ENCODE measurements around the gene PACRG.

Gene PACRG

DNA sequence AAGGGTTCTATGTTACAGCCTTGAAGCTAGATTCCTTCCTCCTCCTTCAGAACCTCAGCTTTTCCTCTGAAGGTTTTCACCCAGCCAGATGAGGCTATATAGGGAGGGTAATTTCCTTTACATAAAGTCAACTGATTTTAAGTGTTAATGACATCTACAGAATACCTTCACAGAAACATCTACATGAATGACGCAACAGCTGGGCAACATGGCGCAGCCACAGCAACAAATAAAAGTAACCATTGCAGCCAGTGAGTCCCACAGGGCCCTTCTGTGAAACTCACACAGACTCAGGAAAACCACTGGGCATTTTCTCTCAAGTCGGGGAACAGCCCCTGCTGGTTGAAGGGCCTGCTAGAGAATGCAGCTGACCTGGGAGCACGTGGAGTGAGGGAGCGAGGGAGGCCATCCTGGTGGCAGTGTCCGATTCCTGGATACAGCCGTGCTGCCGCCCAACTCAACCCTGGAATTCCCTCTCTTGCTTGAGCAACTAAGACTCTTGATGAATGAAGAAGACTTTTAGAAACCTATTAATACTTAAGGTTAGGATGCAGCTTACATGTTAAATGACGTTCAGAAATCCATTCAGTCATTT lies 176.4 kb downstream of the PACRG start:
- no peak overlapping the region for H3K4me3 ChIP-seq (replicated peaks; ENCODE audit: low read depth, low read length)
- DNase-seq (ENCODE audit: low read depth) = no peak
- TF ChIP-seq, protein P1, sequence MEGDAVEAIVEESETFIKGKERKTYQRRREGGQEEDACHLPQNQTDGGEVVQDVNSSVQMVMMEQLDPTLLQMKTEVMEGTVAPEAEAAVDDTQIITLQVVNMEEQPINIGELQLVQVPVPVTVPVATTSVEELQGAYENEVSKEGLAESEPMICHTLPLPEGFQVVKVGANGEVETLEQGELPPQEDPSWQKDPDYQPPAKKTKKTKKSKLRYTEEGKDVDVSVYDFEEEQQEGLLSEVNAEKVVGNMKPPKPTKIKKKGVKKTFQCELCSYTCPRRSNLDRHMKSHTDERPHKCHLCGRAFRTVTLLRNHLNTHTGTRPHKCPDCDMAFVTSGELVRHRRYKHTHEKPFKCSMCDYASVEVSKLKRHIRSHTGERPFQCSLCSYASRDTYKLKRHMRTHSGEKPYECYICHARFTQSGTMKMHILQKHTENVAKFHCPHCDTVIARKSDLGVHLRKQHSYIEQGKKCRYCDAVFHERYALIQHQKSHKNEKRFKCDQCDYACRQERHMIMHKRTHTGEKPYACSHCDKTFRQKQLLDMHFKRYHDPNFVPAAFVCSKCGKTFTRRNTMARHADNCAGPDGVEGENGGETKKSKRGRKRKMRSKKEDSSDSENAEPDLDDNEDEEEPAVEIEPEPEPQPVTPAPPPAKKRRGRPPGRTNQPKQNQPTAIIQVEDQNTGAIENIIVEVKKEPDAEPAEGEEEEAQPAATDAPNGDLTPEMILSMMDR (IDR thresholded peaks at IDR 0.05; ENCODE audit: low read length, missing control alignments) = no peak

DNA sequence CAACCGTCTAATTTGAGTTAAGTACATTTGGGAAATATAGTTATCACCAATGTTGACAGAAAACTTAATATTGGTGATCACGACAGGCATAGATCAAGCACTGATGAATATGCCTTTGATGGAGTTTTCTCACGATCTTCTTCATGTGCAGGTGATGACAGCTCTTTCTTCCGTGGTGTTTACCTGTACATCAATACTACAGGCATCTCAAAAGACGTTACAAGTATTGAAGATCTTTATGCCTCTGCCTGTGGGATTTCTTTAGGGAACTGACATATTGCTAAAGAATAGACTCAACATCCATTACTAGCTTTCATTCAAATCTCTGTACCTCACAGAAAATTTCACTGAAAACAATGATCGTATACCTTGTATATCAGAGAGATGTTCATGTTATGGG lies 178.7 kb downstream of the PACRG start:
- TF ChIP-seq, protein P1 (IDR thresholded peaks at IDR 0.05; ENCODE audit: low read length, missing control alignments) = no peak
- no peak for DNase-seq (ENCODE audit: low read depth)
- H3K4me3 ChIP-seq (replicated peaks; ENCODE audit: low read depth, low read length) = no peak overlapping the region

DNA sequence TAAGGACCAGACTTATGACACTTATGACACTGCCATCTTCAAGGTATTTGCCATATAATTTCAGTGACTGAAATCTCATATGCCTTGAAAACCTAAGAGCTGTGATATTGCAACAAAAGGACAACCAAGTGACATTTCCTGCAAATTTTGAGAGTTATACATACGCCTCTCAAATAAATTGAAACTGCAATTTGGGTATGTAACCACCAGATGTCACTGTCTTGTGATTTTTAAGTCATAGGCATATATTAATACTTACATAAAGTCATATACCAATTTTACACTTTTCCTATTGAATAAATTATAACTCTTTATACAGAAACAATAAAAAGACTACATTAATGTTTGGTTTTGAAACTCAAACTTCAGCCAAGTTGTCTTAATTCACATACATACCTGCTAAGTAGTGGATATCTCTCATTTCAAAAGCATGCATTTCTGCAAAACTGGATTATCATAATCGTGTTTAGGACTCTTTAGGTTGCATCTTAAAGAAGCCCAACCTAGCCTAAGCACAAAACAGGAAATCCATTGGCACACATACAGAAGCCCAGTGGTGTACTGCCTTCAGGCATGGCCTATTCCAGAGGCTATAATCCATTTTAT lies 180.2 kb downstream of the PACRG start:
- DNase-seq (ENCODE audit: low read depth) = peak; percentile 74
- H3K4me3 ChIP-seq (replicated peaks; ENCODE audit: low read depth, low read length) = no peak overlapping the region
- TF ChIP-seq, protein P1 (IDR thresholded peaks at IDR 0.05; ENCODE audit: low read length, missing control alignments) = peak; percentile 47

DNA sequence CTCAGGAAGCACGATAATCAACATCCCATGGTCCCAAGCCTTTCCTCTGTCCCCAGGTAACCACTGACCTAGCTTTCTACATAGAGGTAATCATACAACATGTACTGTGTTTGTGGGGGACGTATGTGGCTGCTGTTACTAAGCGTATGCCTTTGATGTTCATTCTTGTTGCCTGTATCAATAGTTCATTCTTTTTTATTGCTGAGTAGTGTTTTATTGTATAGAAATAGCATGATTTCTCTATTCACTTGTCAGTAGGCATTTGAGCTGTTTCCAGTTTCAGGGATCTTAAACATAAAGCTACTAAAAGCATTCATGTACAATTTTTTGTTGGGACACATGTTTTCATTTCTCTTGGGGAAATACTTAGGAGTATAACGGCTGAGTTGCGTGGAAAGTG lies 185.4 kb downstream of the PACRG start:
- TF ChIP-seq, protein P1 (IDR thresholded peaks at IDR 0.05; ENCODE audit: low read length, missing control alignments) = no peak
- no peak for DNase-seq (ENCODE audit: low read depth)
- H3K4me3 ChIP-seq (replicated peaks; ENCODE audit: low read depth, low read length) = no peak overlapping the region

DNA sequence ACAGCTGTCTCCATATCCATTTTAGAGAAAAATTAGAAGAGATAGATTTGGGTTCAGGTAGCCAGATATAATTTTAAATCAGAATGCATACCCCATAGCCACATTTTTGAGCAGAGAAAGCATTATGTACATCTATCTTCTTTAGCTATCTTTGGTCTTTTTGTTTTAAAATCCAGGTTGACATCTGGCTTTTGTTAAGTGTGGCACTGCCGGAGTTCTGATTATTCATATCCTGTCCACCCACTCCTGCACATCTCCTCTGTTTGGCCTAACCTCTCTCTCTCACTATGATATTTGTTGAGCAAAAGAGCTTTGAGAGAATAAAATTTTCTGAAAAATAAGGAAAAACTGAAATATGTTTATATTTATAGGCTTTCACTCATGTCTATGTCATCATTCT lies 189.7 kb downstream of the PACRG start:
- DNase-seq (ENCODE audit: low read depth) = peak; percentile 40
- no peak overlapping the region for H3K4me3 ChIP-seq (replicated peaks; ENCODE audit: low read depth, low read length)
- TF ChIP-seq, protein P1 (IDR thresholded peaks at IDR 0.05; ENCODE audit: low read length, missing control alignments) = no peak

DNA sequence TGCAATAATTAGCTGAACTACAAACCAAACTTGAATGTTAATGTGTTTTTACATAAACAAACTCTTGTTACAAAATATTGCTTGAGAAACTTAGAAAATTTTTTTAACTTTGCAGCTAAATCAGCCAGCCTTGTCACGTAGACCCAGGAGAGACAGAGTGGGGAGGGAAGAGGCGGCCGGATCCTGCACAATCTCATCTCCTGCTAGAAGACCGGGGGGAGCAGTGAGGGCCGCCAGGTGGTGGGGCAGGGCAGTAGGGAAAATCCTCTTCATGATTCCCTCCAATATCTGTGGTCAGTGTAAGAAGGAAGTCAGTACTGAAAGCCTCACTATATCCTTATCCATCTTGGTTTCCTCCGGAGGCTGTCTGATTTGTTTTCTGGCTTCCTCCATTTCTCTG lies 193.3 kb downstream of the PACRG start:
- no peak for DNase-seq (ENCODE audit: low read depth)
- H3K4me3 ChIP-seq (replicated peaks; ENCODE audit: low read depth, low read length) = no peak overlapping the region
- TF ChIP-seq, protein P1 (IDR thresholded peaks at IDR 0.05; ENCODE audit: low read length, missing control alignments) = no peak

DNA sequence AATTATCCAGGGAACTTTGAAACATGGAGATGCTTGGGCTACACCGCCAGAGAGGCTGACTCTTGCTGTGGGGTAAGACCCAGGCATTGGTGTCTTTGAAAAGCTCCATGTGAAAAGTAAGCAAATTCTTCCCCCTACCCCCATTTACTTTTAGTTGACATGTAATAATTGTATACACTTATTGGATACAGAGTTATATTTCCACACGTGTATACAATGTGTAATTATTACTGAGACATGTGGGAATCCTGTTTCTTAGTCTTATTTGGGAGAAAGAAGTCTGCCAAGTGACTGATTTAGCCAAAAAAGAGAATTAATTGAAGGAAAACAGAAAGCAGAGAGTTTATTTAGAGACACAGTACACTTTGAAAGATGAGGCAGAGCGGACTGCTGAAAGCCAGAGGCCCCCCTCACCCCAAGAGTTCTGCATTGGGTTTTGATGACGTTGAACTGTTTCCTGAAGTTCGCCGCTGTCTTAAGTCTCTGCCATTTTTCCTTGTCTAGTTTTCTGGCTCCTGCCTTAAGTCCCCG lies 193.8 kb downstream of the PACRG start:
- TF ChIP-seq, protein P1 (IDR thresholded peaks at IDR 0.05; ENCODE audit: low read length, missing control alignments) = no peak
- no peak for DNase-seq (ENCODE audit: low read depth)
- no peak overlapping the region for H3K4me3 ChIP-seq (replicated peaks; ENCODE audit: low read depth, low read length)
